GM18951 (cell line): ENCODE results near the gene TNFRSF4.

ENCODE experiments used
- POLR2A ChIP-seq: IDR thresholded peaks from 4 replicates; pipeline ENCODE4 v1.6.1; 2011; ENCODE audit warnings: mild to moderate bottlenecking; ENCODE audit not compliant: insufficient read length, insufficient read depth; ENCODE audit errors: extremely low read depth
- in situ Hi-C: fragments of 300-500 bp; cut with MboI; formaldehyde crosslinking; loops from one replicate; pipeline ENCODE4 v1.12.0; 2022; ENCODE audit warnings: low sequenced_read_pairs, mixed read lengths, inconsistent platforms; ENCODE audit not compliant: unreplicated experiment

Gene TNFRSF4

GRCh38 chr1:1213345-1214265, at the start of gene TNFRSF4:
TNFRSF4 (minus strand) TSS chr1:1214153; CDS start chr1:1214127, 26 bp downstream.
- in situ Hi-C loops, result no loop called here
- TF ChIP-seq POLR2A, result no peak

- in situ Hi-C loops, result loop anchor here (10.0 kb wide), 1 partner anchor 148 kb away; the partner anchor contains the start of gene C1orf159
- TF ChIP-seq POLR2A, result no peak
Observed at GRCh38 chr1:1262758-1263157, 48.8 kb upstream of the TNFRSF4 start.

GRCh38 chr1:1262071-1262470, 48.1 kb upstream of the TNFRSF4 start:
- no peak for TF ChIP-seq POLR2A
- in situ Hi-C loops, result loop anchor here (10.0 kb wide), 1 partner anchor 147 kb away; the partner anchor contains the start of gene C1orf159

GRCh38 chr1:1260843-1261560, 47.0 kb upstream of the TNFRSF4 start:
- in situ Hi-C loops, result loop anchor here (10.0 kb wide), 1 partner anchor 146 kb away; the partner anchor contains the start of gene C1orf159
- no peak for TF ChIP-seq POLR2A

GRCh38 chr1:1259951-1260600, 46.1 kb upstream of the TNFRSF4 start:
- in situ Hi-C loops, result loop anchor here (10.0 kb wide), 1 partner anchor 145 kb away; the partner anchor contains the start of gene C1orf159

GRCh38 chr1:1259540-1259939, 45.6 kb upstream of the TNFRSF4 start:
- in situ Hi-C loops, result no loop called here

More at GRCh38 chr1:1259951-1260600, 46.1 kb upstream of the TNFRSF4 start:
- TF ChIP-seq POLR2A, result peak; percentile 16

GRCh38 chr1:1259119-1259488, 45.2 kb upstream of the TNFRSF4 start:
- TF ChIP-seq POLR2A, result no peak
- in situ Hi-C loops, result no loop called here

More at GRCh38 chr1:1259540-1259939, 45.6 kb upstream of the TNFRSF4 start:
- no peak for TF ChIP-seq POLR2A

- in situ Hi-C loops, result no loop called here
- no peak for TF ChIP-seq POLR2A
Observed at GRCh38 chr1:1256956-1257871, 43.3 kb upstream of the TNFRSF4 start.

GRCh38 chr1:1255611-1256010, 41.7 kb upstream of the TNFRSF4 start:
- in situ Hi-C loops, result no loop called here
- TF ChIP-seq POLR2A, result no peak

GRCh38 chr1:1255078-1255477, 41.1 kb upstream of the TNFRSF4 start:
- in situ Hi-C loops, result no loop called here
- no peak for TF ChIP-seq POLR2A

- no peak for TF ChIP-seq POLR2A
- in situ Hi-C loops, result no loop called here
Observed at GRCh38 chr1:1254667-1254998, 40.7 kb upstream of the TNFRSF4 start.
